Adipocyte (in vitro differentiated cells): ENCODE data around the gene THYN1.
"Not testable (repeated sequence)": the region's sequence is repeated elsewhere in the genome, so short reads cannot be mapped to it uniquely, and the experiment has no call there.

Experiments used
- DNase-seq: peaks from one replicate; pipeline ENCODE4 v3.0.0-alpha.2; 2015; ENCODE audit warnings: low read depth
- H3K27me3 ChIP-seq: replicated peaks from 2 replicates; pipeline ENCODE4 v1.7.0; 2013; ENCODE audit warnings: mild to moderate bottlenecking, low read length, moderate library complexity; ENCODE audit not compliant: control insufficient read depth, insufficient read depth
- H3K36me3 ChIP-seq: 2 replicates; pipeline ENCODE4 v1.7.0; 2013; ENCODE audit warnings: low read length, mild to moderate bottlenecking, moderate library complexity; ENCODE audit not compliant: control insufficient read depth, insufficient read depth, severe bottlenecking
- H3K4me1 ChIP-seq: 2 replicates; pipeline ENCODE4 v1.7.0; 2013; ENCODE audit warnings: mild to moderate bottlenecking, low read length, moderate library complexity; ENCODE audit not compliant: control insufficient read depth, insufficient read depth
- H3K4me3 ChIP-seq: 2 replicates; pipeline ENCODE4 v1.7.0; 2013; ENCODE audit warnings: mild to moderate bottlenecking, low read length, moderate library complexity
- H3K9ac ChIP-seq: 2 replicates; pipeline ENCODE4 v1.7.0; 2013; ENCODE audit warnings: mild to moderate bottlenecking, low read length, moderate library complexity
- H3K9me3 ChIP-seq: 2 replicates; pipeline ENCODE4 v1.7.0; 2013; ENCODE audit warnings: mild to moderate bottlenecking, low read length, moderate library complexity; ENCODE audit not compliant: control insufficient read depth

Gene THYN1

GRCh38 chr11:134283461-134284230 lies 30.5 kb upstream of the THYN1 start:
- no peak overlapping the region for H3K4me3 ChIP-seq
- DNase-seq: no peak
- peaks cover 4% of the 10 kb centered on the region for H3K4me1 ChIP-seq
- H3K9me3 ChIP-seq: peaks cover under 1% of the 10 kb centered on the region
- H3K9ac ChIP-seq: no peak overlapping the region
- peaks cover 7% of the 10 kb centered on the region for H3K27me3 ChIP-seq
- no peaks in the 10 kb centered on the region for H3K36me3 ChIP-seq

- no peak overlapping the region for H3K9ac ChIP-seq
- no peak overlapping the region for H3K4me3 ChIP-seq
- H3K4me1 ChIP-seq: peaks cover 4% of the 10 kb centered on the region
- H3K27me3 ChIP-seq: peaks cover 19% of the 10 kb centered on the region
- H3K36me3 ChIP-seq: no peaks in the 10 kb centered on the region
- H3K9me3 ChIP-seq: peaks cover 5% of the 10 kb centered on the region
- DNase-seq: no peak
Measured at GRCh38 chr11:134282121-134283045, 29.2 kb upstream of the THYN1 start.

- peaks cover 25% of the 10 kb centered on the region for H3K27me3 ChIP-seq
- H3K4me1 ChIP-seq, H3K9ac ChIP-seq, H3K9me3 ChIP-seq, H3K36me3 ChIP-seq, DNase-seq, H3K4me3 ChIP-seq: not testable (repeated sequence)
Measured at GRCh38 chr11:134281635-134282034, 28.5 kb upstream of the THYN1 start.

- Histone ChIP-seq H3K4me3 (no peak overlapping the region), H3K9ac (no peak overlapping the region), H3K4me1 (peaks cover 4% of the 10 kb centered on the region), H3K9me3 (peaks cover 5% of the 10 kb centered on the region), H3K36me3 (no peaks in the 10 kb centered on the region), H3K27me3 (peaks cover 54% of the 10 kb centered on the region)
- DNase-seq: no peak
Measured at GRCh38 chr11:134278356-134278755, 25.2 kb upstream of the THYN1 start.

- DNase-seq: peak; percentile 2
- Histone ChIP-seq H3K36me3 (no peaks in the 10 kb centered on the region), H3K27me3 (peaks cover 64% of the 10 kb centered on the region), H3K4me3 (no peak overlapping the region), H3K9ac (no peak overlapping the region), H3K4me1 (peaks cover 2% of the 10 kb centered on the region), H3K9me3 (peaks cover 5% of the 10 kb centered on the region)
Measured at GRCh38 chr11:134277183-134278001, 24.2 kb upstream of the THYN1 start.

GRCh38 chr11:134276396-134277182 lies 23.4 kb upstream of the THYN1 start:
- no peak for DNase-seq
- peaks cover 71% of the 10 kb centered on the region for H3K27me3 ChIP-seq
- no peak overlapping the region for H3K9ac ChIP-seq
- H3K9me3 ChIP-seq: peaks cover 5% of the 10 kb centered on the region
- no peaks in the 10 kb centered on the region for H3K36me3 ChIP-seq
- peak overlapping the region; percentile 42 for H3K4me3 ChIP-seq
- no peaks in the 10 kb centered on the region for H3K4me1 ChIP-seq

GRCh38 chr11:134275534-134276395 lies 22.6 kb upstream of the THYN1 start, which contains the start of gene GLB1L3:
Gene GLB1L3 (plus strand): TSS chr11:134276379. CDS start chr11:134276741, 362 bp downstream.
- peak within 1 kb of the TSS; percentile 42 for H3K4me3 ChIP-seq
- H3K36me3 ChIP-seq: no peaks in the 10 kb centered on the region
- H3K9me3 ChIP-seq: peaks cover 5% of the 10 kb centered on the region
- H3K4me1 ChIP-seq: no peaks in the 10 kb centered on the region
- peak; percentile 38 for DNase-seq
- H3K27me3 ChIP-seq: peaks cover 75% of the 10 kb centered on the region
- no peak within 1 kb of the TSS for H3K9ac ChIP-seq

GRCh38 chr11:134275188-134275533 lies 22.0 kb upstream of the THYN1 start:
- no peak overlapping the region for H3K4me3 ChIP-seq

GRCh38 chr11:134273317-134273712 lies 20.2 kb upstream of the THYN1 start:
- peaks cover 83% of the 10 kb centered on the region for H3K27me3 ChIP-seq
- H3K9me3 ChIP-seq: peaks cover 1% of the 10 kb centered on the region
- no peaks in the 10 kb centered on the region for H3K4me1 ChIP-seq
- H3K9ac ChIP-seq: no peak overlapping the region
- no peak overlapping the region for H3K4me3 ChIP-seq
- no peak for DNase-seq
- no peaks in the 10 kb centered on the region for H3K36me3 ChIP-seq

More at GRCh38 chr11:134275188-134275533, 22.0 kb upstream of the THYN1 start:
- Histone ChIP-seq H3K4me1 (no peaks in the 10 kb centered on the region), H3K27me3 (peaks cover 78% of the 10 kb centered on the region), H3K9me3 (peaks cover 5% of the 10 kb centered on the region), H3K9ac (no peak overlapping the region), H3K36me3 (no peaks in the 10 kb centered on the region)
- no peak for DNase-seq
